Mucosa of descending colon (tissue), 3 donors: ENCODE results near the gene MBOAT7. TPM values are rescaled to one million over a fixed set of nuclear protein-coding genes. Genes with fewer than 3 reads are reported as not detected.

Source experiments
- ATAC-seq: fragments of 200-7000 bp; cut with Tn5 transposase; one replicate; pipeline ENCODE4 v1.9.1; 2020; ENCODE audit warnings: mild to moderate bottlenecking, moderate library complexity
- DNase-seq, 3 donors: peaks; one replicate each; pipeline ENCODE4 v3.0.0-alpha.2; 2020
- H3K36me3 ChIP-seq: fragments of 200-600 bp; one replicate; pipeline ENCODE4 v1.8.0; 2021; ENCODE audit warnings: low read depth, mild to moderate bottlenecking
- H3K4me1 ChIP-seq: fragments of 200-600 bp; one replicate; pipeline ENCODE4 v1.8.0; 2021; ENCODE audit warnings: low read depth, mild to moderate bottlenecking
- H3K4me3 ChIP-seq: fragments of 200-600 bp; one replicate; pipeline ENCODE4 v1.8.0; 2021; ENCODE audit warnings: mild to moderate bottlenecking
- H3K9me3 ChIP-seq: fragments of 200-600 bp; one replicate; pipeline ENCODE4 v1.8.0; 2021; ENCODE audit warnings: mild to moderate bottlenecking
- intact Hi-C, 2 donors: fragments of 100-400 bp; cut with DNase I in 1 of 2; cut with micrococcal nuclease in 1 of 2; formaldehyde crosslinking; loops; one replicate each; pipeline versions ENCODE4 v1.11.0 to v1.11.1; 2022; cut with DNase I, micrococcal nuclease
- total RNA-seq, 3 donors: library from RNA; stranded (reverse); fragmentation: NEBNext Ultra II Directional in 2 of 3; extraction: Animal tissue kit (Norgen Biotek cat#: 25700) in 2 of 3; gene quantifications; one replicate each; pipeline versions ENCODE4 v1.2.1 to v1.2.4, GENCODE V29; 2021 to 2023
- TF ChIP-seq, protein P1 (sequence below): fragments of 200-600 bp; IDR thresholded peaks from one replicate; pipeline ENCODE4 v1.8.0; 2022; ENCODE audit warnings: antibody characterized with exemption, mild to moderate bottlenecking
- donor health status: DM: no; HTN: no; CAD: no; lungs with moderate emphysema.
- donor health status: DM: no; HTN: no; CAD: no.
- donor health status: DM: no; HTN: yes; CAD: no.

The MBOAT7 gene
- total RNA-seq, 3 donors from 2014 or later, result 79.9 to 176 (median 113) TPM

- Histone ChIP-seq H3K36me3 (peaks cover 20% of the 10 kb centered on the region), H3K4me3 (no peak overlapping the region), H3K9me3 (no peaks in the 10 kb centered on the region), H3K4me1 (no peaks in the 10 kb centered on the region)
- TF ChIP-seq, protein P1, sequence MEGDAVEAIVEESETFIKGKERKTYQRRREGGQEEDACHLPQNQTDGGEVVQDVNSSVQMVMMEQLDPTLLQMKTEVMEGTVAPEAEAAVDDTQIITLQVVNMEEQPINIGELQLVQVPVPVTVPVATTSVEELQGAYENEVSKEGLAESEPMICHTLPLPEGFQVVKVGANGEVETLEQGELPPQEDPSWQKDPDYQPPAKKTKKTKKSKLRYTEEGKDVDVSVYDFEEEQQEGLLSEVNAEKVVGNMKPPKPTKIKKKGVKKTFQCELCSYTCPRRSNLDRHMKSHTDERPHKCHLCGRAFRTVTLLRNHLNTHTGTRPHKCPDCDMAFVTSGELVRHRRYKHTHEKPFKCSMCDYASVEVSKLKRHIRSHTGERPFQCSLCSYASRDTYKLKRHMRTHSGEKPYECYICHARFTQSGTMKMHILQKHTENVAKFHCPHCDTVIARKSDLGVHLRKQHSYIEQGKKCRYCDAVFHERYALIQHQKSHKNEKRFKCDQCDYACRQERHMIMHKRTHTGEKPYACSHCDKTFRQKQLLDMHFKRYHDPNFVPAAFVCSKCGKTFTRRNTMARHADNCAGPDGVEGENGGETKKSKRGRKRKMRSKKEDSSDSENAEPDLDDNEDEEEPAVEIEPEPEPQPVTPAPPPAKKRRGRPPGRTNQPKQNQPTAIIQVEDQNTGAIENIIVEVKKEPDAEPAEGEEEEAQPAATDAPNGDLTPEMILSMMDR, result no peak
- intact Hi-C loops, result no loop called here
- DNase-seq, result no peak
- no peak for ATAC-seq
These were observed 37.1 kb downstream of the MBOAT7 start for GRCh38 chr19:54152267-54152666.

DNA sequence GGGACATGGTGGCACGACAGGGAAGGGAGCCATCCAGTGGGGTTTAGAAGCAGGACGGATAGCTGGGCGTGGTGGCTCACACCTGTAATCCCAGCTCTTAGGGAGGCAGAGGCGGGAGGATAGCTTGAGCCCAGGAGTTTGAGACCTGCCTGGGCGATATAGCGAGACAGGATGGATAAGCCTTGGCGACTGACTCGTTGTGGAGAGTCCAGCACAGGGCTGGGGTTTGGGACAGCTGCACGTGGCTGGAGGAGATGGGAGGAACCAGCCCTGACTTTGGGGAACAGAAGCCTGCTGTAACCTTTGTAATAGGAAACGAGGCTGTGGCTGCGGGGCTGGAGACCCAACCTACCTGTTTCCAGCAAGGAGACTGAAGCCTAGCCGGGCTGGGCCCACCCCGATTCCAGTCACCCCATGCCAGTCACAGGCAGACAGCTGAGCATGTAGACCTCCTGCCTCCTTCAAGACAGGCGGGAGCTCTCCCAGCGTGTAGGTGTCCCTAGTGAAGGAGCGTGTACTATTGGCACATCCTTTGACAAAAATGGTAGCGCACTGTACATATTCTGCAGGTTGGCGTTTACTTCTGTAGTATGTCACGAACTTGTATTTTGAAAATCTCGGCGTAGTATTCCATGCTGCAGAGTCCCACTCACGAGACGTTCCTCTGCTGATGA is 37.9 kb downstream of the MBOAT7 start:
- intact Hi-C loops, result no loop called here
- Histone ChIP-seq H3K36me3 (peaks cover 25% of the 10 kb centered on the region), H3K9me3 (no peaks in the 10 kb centered on the region), H3K4me3 (no peak overlapping the region), H3K4me1 (no peaks in the 10 kb centered on the region)
- DNase-seq (no peak), ATAC-seq (no peak)
- TF ChIP-seq, protein P1, result no peak

- H3K9me3 ChIP-seq, result no peaks in the 10 kb centered on the region
- DNase-seq, result no peak
- peaks cover 23% of the 10 kb centered on the region for H3K36me3 ChIP-seq
- intact Hi-C loops, result no loop called here
- no peak for ATAC-seq
- H3K4me3 ChIP-seq, result no peak overlapping the region
- H3K4me1 ChIP-seq, result no peaks in the 10 kb centered on the region
- TF ChIP-seq, protein P1, result no peak
These were observed 40.2 kb downstream of the MBOAT7 start for GRCh38 chr19:54149021-54149812.

- TF ChIP-seq, protein P1, result no peak
- no peak overlapping the region for H3K4me3 ChIP-seq
- H3K9me3 ChIP-seq, result no peaks in the 10 kb centered on the region
- DNase-seq, result no peak
- intact Hi-C loops, result no loop called here
- no peaks in the 10 kb centered on the region for H3K4me1 ChIP-seq
- ATAC-seq, result no peak
- H3K36me3 ChIP-seq, result peaks cover 32% of the 10 kb centered on the region
These were observed 41.2 kb downstream of the MBOAT7 start for GRCh38 chr19:54148158-54148557.

GRCh38 chr19:54147676-54148075 is 41.7 kb downstream of the MBOAT7 start:
- TF ChIP-seq, protein P1, result no peak
- H3K9me3 ChIP-seq, result no peaks in the 10 kb centered on the region
- ATAC-seq (no peak), DNase-seq (no peak)
- intact Hi-C loops, result no loop called here
- H3K4me3 ChIP-seq, result no peak overlapping the region
- H3K36me3 ChIP-seq, result peaks cover 32% of the 10 kb centered on the region
- H3K4me1 ChIP-seq, result no peaks in the 10 kb centered on the region
